ENCODE results near the gene SPOCK1. TPM values are rescaled to one million over a fixed set of nuclear protein-coding genes. Genes with fewer than 3 reads are reported as not detected.
A peak's percentile ranks its signal among the peaks of the same experiment; 100 is the strongest.

The SPOCK1 gene
- total and polyA plus RNA-seq, 2 of the 13 experiments (the other 11 are each of a cell fraction or from before 2014, with no cell fraction given): 0.18 to 0.29 TPM

DNA sequence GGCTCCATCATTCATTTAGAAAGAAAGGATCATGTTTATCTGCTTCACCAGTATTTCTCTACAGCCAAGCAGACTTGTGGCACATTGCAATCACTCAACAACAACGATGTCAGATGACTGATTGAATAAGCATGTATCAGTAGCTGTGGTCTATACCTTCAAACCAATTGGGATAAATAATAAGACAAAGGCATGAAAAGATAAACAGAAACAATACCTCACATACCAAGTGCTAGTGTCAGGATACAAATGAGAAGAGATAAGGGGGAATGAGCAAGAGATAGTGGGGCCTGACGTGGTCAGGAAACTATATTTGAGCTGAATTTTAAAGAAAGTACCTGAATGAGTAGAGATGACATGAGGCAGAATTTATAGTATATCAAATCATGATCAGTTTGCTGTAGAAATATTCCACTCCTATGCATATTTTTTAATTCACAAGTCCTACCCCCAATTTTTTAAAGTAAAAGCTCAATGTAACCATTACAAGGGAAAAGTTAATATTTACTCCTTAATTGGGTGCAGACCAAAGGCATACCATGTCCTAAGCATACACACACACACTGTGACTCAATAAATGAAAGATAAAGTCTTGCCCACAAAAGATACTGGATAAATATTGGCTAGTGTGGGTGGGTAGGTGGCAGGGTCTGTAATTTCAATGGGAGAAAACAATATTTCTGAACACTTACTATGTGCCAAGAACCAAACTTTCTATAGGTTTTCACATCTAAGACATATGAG, 284.5 kb downstream of the SPOCK1 start:
- intact Hi-C loops (cut with micrococcal nuclease; ENCODE audit: unreplicated experiment) (loop anchor here (1.0 kb wide), 1 partner anchor 139 kb away; no protein-coding TSS in a partner anchor), in situ Hi-C loops (cut with HindIII; ENCODE audit: extremely low pct_ligation_motif_present, low pct_unique_long_range_greater_than_20kb) (no loop called here)
- H3K9ac ChIP-seq (ENCODE audit: insufficient read depth, low read depth, low read length): no peak overlapping the region
- 0% methylated on average over 2 of the region's 2 CpGs for WGBS (ENCODE audit: low lambda C conversion rate)
- POLR2A ChIA-PET: no interaction called here
- BruUV-seq (replicated peaks): no TSS peak
- H3K4me3 ChIP-seq (replicated peaks in 1 of 3; ENCODE audit: insufficient read depth in 1 of 3, low read depth in 2 of 3, low read length in 3 of 3): peak overlapping the region in 1 of 3 experiments; percentile 0; a peak in 1 of 6 replicates
- peak; percentile 32 for DNase-seq (ENCODE audit: low spot score)
- H2AFZ ChIP-seq (ENCODE audit: low read length): no peak overlapping the region
- no peaks in the 10 kb centered on the region for H3K79me2 ChIP-seq (ENCODE audit: insufficient read depth, low read length)
- no peaks in the 10 kb centered on the region for H3K36me3 ChIP-seq (replicated peaks in 1 of 2; ENCODE audit: control insufficient read depth in 1 of 2, insufficient read depth in 2 of 2, low read length in 2 of 2)
- H3K4me1 ChIP-seq (ENCODE audit: insufficient read depth, low read length): peaks cover 66% of the 10 kb centered on the region
- ATAC-seq: no peak
- no peaks in the 10 kb centered on the region for H4K20me1 ChIP-seq (ENCODE audit: insufficient read depth, low read length)
- peak overlapping the region; percentile 28 for H3K4me2 ChIP-seq (ENCODE audit: low read depth, low read length)
- no peak for FAIRE-seq
- H3K27ac ChIP-seq (ENCODE audit: extremely low read length, insufficient read depth, low read length): no peak overlapping the region
- no peaks in the 10 kb centered on the region for H3K9me3 ChIP-seq (ENCODE audit: low read length)
- H3K27me3 ChIP-seq (ENCODE audit: control insufficient read depth in 1 of 2, insufficient read depth in 2 of 2, low read length in 2 of 2): no peaks in the 10 kb centered on the region
- CTCF ChIA-PET (ENCODE audit: low intra/inter-chr PET ratio, low total read pairs): no interaction called here
- TF ChIP-seq SIX4 (CRISPR knock-in tag; IDR thresholded peaks at IDR 0.05): no peak
- TF ChIP-seq TCF7L2 (IDR thresholded peaks at IDR 0.05; ENCODE audit: low read depth, low read length): peak; percentile 70
- no peak for TF ChIP-seq ZBTB46 (CRISPR knock-in tag; IDR thresholded peaks at IDR 0.05; ENCODE audit: borderline replicate concordance)
- TF ChIP-seq, protein P1, sequence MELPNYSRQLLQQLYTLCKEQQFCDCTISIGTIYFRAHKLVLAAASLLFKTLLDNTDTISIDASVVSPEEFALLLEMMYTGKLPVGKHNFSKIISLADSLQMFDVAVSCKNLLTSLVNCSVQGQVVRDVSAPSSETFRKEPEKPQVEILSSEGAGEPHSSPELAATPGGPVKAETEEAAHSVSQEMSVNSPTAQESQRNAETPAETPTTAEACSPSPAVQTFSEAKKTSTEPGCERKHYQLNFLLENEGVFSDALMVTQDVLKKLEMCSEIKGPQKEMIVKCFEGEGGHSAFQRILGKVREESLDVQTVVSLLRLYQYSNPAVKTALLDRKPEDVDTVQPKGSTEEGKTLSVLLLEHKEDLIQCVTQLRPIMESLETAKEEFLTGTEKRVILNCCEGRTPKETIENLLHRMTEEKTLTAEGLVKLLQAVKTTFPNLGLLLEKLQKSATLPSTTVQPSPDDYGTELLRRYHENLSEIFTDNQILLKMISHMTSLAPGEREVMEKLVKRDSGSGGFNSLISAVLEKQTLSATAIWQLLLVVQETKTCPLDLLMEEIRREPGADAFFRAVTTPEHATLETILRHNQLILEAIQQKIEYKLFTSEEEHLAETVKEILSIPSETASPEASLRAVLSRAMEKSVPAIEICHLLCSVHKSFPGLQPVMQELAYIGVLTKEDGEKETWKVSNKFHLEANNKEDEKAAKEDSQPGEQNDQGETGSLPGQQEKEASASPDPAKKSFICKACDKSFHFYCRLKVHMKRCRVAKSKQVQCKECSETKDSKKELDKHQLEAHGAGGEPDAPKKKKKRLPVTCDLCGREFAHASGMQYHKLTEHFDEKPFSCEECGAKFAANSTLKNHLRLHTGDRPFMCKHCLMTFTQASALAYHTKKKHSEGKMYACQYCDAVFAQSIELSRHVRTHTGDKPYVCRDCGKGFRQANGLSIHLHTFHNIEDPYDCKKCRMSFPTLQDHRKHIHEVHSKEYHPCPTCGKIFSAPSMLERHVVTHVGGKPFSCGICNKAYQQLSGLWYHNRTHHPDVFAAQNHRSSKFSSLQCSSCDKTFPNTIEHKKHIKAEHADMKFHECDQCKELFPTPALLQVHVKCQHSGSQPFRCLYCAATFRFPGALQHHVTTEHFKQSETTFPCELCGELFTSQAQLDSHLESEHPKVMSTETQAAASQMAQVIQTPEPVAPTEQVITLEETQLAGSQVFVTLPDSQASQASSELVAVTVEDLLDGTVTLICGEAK (IDR thresholded peaks at IDR 0.05): no peak
- TF ChIP-seq, protein P1 (CRISPR knock-in tag; IDR thresholded peaks at IDR 0.05): no peak
- TF ChIP-seq SRSF4 (IDR thresholded peaks at IDR 0.05; ENCODE audit: low read depth, low read length, poor library complexity, severe bottlenecking): no peak
- no peak for TF ChIP-seq SP140L (CRISPR knock-in tag; IDR thresholded peaks at IDR 0.05; ENCODE audit: borderline replicate concordance)
- no peak for TF ChIP-seq GPBP1L1 (CRISPR knock-in tag; IDR thresholded peaks at IDR 0.05)
- no peak for TF ChIP-seq SKI (IDR thresholded peaks at IDR 0.05; ENCODE audit: partially characterized antibody)
- no peak for TF ChIP-seq ZNF124 (CRISPR knock-in tag; IDR thresholded peaks at IDR 0.05)
